ENCODE measurements around the gene CCDC122.

CCDC122 gene

DNA sequence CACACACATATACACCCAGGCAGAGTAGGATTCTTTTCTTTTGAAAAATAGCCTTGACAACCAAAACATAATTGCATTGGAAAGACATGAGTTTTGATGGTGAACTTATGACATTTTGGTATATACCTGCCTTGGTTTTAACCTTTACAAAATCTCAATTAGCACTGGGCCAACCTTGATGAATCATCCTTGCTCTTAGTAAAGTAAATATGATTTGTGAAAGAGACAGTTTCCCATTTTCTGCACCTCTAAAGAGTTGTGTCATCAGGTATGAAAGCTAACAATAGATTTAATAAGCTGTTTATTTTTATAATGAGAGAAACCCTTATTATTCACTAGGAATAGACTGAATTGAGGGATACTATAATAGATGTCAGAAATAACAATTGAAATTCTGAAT lies 77.0 kb downstream of the CCDC122 start:
- TF ChIP-seq ZNF274 (IDR thresholded peaks at IDR 0.05; ENCODE audit: low read depth, low read length), result no peak
- H3K4me3 ChIP-seq (ENCODE audit: low read length), result no peak overlapping the region

GRCh38 chr13:43800828-43801227 lies 78.7 kb downstream of the CCDC122 start:
- no peak overlapping the region for H3K4me3 ChIP-seq (ENCODE audit: low read length)
- no peak for TF ChIP-seq ZNF274 (IDR thresholded peaks at IDR 0.05; ENCODE audit: low read depth, low read length)

DNA sequence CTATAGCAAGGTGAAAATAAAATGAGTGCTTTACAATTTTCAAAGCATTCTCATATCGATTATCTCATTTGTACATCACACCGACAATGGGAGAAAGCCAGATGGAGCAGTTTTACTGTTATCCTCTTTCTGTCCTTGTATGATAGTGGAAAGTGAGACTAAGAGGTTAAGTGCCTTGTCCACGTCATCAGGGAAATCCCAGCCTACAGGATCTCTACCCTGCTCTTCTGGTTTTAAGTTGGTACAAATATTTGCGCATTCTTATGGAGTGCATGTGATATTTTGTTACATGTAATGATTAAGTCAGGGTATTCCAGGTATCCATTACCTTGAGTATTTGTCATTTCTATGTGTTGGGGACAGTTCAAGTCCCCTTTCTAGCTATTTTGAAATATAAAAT lies 80.3 kb downstream of the CCDC122 start:
- no peak for TF ChIP-seq ZNF274 (IDR thresholded peaks at IDR 0.05; ENCODE audit: low read depth, low read length)
- no peak overlapping the region for H3K4me3 ChIP-seq (ENCODE audit: low read length)

- TF ChIP-seq ZNF274 (IDR thresholded peaks at IDR 0.05; ENCODE audit: low read depth, low read length), result no peak
- no peak overlapping the region for H3K4me3 ChIP-seq (ENCODE audit: low read length)
These were observed 81.7 kb downstream of the CCDC122 start for GRCh38 chr13:43797869-43798268.

GRCh38 chr13:43797159-43797558 lies 82.4 kb downstream of the CCDC122 start:
- H3K4me3 ChIP-seq (ENCODE audit: low read length), result no peak overlapping the region
- no peak for TF ChIP-seq ZNF274 (IDR thresholded peaks at IDR 0.05; ENCODE audit: low read depth, low read length)

DNA sequence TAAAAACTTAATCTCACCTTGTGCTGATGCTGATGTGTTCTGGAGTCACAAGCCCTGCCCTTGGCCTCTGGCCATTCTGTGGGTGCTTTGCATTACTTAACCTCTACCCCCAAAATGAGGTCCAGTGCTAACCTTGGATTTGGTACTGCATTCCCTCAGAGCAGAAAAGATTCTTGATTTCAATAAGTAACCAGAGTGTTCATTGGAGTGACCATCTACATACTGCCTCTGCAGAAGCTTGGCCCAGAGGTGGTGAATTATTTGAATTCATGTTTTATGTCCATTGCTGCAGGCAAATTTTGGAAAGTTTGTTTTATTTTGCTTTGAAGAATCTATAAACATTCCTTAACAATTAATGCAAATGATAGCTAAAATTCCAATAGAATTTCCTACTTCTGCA lies 85.1 kb downstream of the CCDC122 start:
- TF ChIP-seq ZNF274 (IDR thresholded peaks at IDR 0.05; ENCODE audit: low read depth, low read length), result no peak
- H3K4me3 ChIP-seq (ENCODE audit: low read length), result no peak overlapping the region

DNA sequence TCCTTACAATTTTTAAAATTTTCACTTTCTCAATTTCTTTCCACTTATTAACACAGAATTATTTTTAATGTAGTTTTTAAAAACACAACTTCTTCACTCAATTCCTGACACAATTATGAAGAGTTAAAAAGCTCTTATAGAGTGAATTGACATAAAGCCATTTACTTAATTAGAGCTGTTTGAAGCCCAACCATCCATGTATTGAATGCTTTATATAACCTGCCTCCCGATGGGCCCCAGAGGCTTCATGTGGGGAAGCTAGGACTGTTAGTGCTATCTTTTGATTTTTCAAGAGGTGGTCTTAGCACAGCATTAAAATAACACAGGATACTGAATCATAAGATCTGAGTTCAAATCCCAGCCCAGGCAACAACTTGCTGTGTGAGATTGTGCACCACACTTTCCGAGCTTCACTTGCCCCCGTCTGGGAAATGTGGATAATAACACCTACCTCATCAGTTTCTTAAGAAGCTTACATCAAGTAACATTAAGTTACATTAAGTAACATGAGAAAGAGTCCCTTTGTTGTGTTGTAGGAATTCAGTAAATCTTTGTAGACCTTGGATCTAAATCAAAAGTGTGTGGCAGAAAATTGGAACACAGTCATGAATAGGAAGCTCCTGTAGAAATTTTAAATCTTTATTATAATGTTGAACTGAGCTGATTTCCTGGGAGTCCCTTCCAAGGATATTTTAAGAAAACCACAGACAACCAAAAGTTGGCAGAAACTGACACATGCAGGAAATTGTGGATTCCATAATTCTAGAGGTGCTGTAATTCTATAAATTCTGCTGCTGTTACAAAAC lies 87.3 kb downstream of the CCDC122 start:
- H3K4me3 ChIP-seq (ENCODE audit: low read length), result no peak overlapping the region
- no peak for TF ChIP-seq ZNF274 (IDR thresholded peaks at IDR 0.05; ENCODE audit: low read depth, low read length)

GRCh38 chr13:43787997-43788396 lies 91.5 kb downstream of the CCDC122 start:
- TF ChIP-seq ZNF274 (IDR thresholded peaks at IDR 0.05; ENCODE audit: low read depth, low read length), result no peak

DNA sequence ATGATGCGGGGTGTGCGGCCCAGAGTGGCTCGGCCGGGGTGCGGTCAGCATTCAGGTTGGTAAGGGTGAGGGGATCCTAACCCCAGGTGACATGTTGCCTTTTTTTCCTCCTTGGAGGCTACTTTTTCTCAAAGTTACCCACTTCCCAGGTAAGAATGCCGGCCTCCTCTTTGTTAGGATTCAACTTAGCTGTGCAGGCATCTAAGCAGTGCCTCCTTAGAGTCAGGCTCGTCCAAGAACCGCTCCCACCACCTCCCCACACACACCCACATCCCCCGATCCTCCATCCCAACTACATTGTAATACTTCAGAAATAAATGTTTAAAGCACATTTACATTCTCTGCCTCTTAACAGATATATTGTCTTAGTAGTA lies 92.0 kb downstream of the CCDC122 start:
- no peak for TF ChIP-seq ZNF274 (IDR thresholded peaks at IDR 0.05; ENCODE audit: low read depth, low read length)
- H3K4me3 ChIP-seq (ENCODE audit: low read length), result peak overlapping the region; percentile 61; the same call in 1 of the 2 replicates

More at GRCh38 chr13:43787997-43788396, 91.5 kb downstream of the CCDC122 start:
- no peak overlapping the region for H3K4me3 ChIP-seq (ENCODE audit: low read length)

- peak within 1 kb of the TSS; percentile 61; the same call in 1 of the 2 replicates for H3K4me3 ChIP-seq (ENCODE audit: low read length)
- TF ChIP-seq ZNF274 (IDR thresholded peaks at IDR 0.05; ENCODE audit: low read depth, low read length), result no peak
These were observed 92.6 kb downstream of the CCDC122 start, which contains the start of gene ENOX1 for GRCh38 chr13:43786766-43787517. Gene ENOX1 (minus strand): TSS chr13:43786972.

DNA sequence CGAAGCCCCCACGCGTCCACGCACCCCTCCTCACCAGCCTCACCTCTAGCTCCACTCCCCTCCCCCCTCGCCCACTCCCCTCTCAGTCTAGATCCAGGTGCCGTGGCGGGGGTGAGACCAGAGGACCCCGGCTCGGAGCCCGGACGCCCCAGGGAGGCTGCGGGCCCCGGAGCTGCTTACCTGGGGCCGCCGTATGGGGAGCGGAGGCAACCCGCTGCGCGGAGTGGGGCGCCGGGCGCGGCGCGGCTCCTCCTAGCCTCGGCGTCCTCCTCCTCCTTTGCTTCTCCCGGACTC lies 93.1 kb downstream of the CCDC122 start:
- no peak for TF ChIP-seq ZNF274 (IDR thresholded peaks at IDR 0.05; ENCODE audit: low read depth, low read length)
- H3K4me3 ChIP-seq (ENCODE audit: low read length), result peak overlapping the region; percentile 61; the same call in 1 of the 2 replicates

Measured in GM08714 (cell line).